Measurements from ENCODE around the gene TRMT1L. TPM values are rescaled to one million over a fixed set of nuclear protein-coding genes. Genes with fewer than 3 reads are reported as not detected.
"Not testable (repeated sequence)": the region's sequence is repeated elsewhere in the genome, so short reads cannot be mapped to it uniquely, and the experiment has no call there.

TRMT1L gene, protein sequence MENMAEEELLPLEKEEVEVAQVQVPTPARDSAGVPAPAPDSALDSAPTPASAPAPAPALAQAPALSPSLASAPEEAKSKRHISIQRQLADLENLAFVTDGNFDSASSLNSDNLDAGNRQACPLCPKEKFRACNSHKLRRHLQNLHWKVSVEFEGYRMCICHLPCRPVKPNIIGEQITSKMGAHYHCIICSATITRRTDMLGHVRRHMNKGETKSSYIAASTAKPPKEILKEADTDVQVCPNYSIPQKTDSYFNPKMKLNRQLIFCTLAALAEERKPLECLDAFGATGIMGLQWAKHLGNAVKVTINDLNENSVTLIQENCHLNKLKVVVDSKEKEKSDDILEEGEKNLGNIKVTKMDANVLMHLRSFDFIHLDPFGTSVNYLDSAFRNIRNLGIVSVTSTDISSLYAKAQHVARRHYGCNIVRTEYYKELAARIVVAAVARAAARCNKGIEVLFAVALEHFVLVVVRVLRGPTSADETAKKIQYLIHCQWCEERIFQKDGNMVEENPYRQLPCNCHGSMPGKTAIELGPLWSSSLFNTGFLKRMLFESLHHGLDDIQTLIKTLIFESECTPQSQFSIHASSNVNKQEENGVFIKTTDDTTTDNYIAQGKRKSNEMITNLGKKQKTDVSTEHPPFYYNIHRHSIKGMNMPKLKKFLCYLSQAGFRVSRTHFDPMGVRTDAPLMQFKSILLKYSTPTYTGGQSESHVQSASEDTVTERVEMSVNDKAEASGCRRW
- total RNA-seq (2014; rRNA removed; shearing (Covaris generic)) = 10.8 and 25.2 TPM in 2 replicates

- peak; percentile 100 for DNase-seq (ENCODE audit: low read depth)
Measured at GRCh38 chr1:185156854-185157598, at the start of gene TRMT1L, which contains the start of gene SWT1. TSS of gene TRMT1L (minus strand) at chr1:185156953. CDS start at chr1:185156712, 241 bp downstream. TSS of gene SWT1 (plus strand) at chr1:185157167. CDS start at chr1:185160842, 3,675 bp downstream.

DNA sequence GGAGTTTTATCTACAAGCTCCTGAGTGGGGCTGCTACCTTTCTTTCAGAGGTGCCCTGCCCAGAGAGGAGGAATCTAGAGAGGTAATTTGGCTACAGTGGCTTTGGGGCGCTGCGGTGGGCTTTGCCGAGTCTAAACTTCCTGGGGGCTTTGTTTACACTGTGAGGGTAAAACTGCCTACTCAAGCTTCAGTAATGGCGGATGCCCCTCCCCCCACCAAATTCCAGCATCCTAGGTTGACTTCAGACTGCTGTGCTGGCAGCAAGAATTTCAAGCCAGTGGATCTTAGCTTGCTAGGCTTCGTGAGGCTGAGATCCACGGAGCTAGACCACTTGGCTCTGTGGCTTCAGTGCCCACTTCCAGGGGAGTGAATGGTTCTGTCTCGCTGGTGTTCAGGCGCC lies 44.1 kb upstream of the TRMT1L start:
- DNase-seq (ENCODE audit: low read depth) = no peak

DNA sequence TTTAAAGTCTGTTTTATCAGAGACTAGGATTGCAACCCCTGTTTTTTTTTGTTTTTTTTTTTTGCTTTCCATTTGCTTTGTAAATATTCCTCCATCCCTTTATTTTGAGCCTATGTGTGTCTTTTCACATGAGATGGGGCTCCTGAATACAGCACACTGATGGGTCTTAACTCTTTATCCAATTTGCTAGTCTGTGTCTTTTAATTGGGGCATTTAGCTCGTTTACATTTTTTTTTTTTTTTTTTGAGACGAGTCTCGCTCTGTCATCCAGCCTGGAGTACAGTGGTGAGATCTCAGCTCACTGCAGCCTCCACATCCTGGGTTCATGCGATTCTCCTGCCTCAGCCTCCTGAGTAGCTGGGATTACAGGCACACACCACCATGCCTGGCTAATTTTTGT lies 42.0 kb upstream of the TRMT1L start:
- DNase-seq (ENCODE audit: low read depth) = not testable (repeated sequence)

- DNase-seq (ENCODE audit: low read depth) = no peak
Measured at GRCh38 chr1:185193756-185194155, 37.0 kb upstream of the TRMT1L start.

DNA sequence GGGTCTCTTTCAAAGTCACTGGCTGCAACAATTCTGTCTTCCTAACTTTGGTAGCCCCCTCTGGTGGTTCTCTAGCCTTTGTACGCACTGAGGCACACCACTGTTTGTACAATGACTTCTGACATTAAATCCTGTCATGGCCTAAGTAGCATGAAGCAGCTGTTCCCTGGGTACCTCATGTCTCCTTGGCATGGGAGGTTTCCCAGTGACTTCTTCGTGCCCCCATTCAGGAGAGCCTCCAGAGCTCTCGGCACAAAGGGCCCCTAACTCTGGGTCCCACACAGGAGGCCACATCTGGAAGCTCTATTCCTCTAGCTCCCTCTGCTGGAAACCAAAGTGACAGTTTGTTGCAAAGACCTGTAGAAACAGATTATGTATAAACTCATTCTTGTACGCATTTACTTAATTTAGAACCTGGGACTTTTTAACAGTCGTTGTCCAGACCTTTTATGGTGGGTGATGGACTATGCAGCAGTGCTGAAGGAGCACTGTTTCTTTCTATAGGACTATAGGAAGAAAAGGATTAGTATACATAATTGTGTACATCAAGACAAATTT lies 13.6 kb upstream of the TRMT1L start:
- peak; percentile 68 for DNase-seq (ENCODE audit: low read depth)

DNA sequence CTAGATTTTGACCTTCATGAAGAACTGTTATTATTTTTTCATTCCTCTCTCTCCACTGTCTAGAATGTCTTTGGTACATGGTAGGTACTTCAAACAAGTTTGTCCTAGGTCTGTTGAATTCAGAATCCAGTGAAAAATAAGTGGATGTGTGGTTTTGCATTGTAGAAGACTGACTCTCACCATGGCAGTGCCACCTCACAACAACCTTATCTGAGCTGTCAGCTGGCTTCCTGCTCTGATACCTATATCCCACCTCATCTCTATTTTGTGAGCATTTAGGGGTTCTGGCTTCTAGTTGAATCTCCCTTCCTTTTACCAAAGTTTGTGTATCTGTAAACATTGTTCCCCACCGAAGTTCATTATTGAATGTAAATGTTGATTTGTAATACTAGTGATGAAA lies 9.4 kb upstream of the TRMT1L start:
- DNase-seq (ENCODE audit: low read depth) = no peak

- DNase-seq (ENCODE audit: low read depth) = no peak
Measured at GRCh38 chr1:185162491-185162890, 5.7 kb upstream of the TRMT1L start.

DNA sequence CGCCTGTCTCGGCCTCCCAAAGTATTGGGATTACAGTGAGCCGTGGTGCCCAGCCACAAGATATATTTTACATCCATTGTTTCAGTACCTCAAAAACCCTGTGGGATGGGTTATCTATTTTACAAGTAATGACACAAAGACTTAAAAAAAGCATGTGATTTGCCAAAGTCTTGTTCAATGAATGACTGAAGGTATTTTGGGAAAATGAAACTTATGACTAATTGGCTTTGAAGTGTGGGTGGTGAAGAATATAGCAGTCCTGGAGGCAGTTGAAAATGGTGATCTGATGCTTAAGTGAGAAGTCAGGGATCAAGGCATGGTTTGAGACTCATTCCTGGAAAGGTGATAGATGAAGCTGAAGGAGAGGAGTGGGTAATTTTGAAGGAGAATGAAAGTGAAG lies 3.2 kb upstream of the TRMT1L start:
- DNase-seq (ENCODE audit: low read depth) = peak; percentile 37

GRCh38 chr1:185158800-185159199 lies 2.0 kb upstream of the TRMT1L start:
- DNase-seq (ENCODE audit: low read depth) = no peak

DNA sequence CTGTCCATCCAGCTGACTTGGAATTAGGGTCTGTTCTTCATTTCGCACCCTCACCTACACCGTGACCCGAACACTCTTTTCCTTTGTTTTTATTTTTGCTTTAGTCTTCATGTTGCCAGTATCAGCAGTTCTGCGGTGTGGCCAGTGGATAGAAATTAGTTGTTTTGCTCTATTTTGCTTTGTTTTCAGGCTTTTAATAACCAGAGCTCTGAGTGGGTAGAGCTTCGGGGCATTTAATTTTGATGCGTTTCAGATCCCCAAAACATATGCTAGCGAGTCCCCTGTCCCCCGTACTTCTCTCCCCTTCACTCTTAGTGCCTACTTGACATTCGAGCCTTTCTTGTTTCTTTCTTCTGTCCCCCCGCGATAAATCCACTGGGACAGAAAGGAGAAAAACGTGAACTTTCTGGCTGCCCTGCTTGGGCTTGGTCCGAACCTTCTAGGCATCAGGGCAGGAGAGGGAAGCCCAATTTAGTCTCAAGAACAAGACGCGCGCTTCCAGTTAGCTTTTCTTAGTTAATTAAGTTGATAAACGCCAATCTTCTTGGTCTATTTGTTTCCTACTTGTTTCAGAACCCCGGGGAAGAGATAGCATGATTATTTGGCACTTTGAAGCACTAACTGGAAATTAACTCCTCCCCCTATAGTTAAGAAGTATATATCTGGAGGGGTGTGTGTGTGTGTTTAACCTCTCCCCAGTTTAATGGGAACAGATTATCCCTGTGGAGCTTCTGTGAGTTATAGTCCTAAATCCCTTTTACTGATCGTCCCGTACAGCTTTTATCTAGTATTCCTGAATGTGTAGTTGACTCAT lies 1.1 kb upstream of the TRMT1L start:
- peak; percentile 12 for DNase-seq (ENCODE audit: low read depth)

DNA sequence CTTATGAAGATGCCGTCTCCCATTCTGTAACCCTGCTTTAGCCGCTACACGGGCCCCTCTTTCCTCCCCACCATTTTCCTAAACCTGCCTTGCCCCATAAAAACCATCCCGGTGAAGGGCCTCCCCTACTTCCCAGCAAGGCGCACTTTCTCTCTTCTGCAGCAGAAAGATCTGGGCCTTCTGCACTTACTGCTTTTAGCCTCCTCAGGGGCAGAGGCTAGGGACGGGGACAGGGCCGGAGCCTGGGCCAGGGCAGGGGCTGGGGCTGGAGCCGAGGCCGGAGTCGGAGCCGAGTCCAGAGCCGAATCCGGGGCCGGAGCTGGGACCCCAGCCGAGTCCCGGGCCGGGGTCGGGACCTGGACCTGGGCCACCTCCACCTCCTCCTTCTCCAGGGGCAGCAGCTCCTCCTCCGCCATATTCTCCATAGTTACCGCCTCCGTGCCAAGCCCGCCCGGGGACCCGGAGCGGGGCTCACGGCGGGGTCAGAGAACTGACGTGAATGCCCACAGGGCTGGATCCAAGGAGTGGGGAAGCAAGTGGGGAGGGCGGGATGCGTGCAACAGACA lies 382 bp downstream of the TRMT1L start:
- DNase-seq (ENCODE audit: low read depth) = peak; percentile 36

DNA sequence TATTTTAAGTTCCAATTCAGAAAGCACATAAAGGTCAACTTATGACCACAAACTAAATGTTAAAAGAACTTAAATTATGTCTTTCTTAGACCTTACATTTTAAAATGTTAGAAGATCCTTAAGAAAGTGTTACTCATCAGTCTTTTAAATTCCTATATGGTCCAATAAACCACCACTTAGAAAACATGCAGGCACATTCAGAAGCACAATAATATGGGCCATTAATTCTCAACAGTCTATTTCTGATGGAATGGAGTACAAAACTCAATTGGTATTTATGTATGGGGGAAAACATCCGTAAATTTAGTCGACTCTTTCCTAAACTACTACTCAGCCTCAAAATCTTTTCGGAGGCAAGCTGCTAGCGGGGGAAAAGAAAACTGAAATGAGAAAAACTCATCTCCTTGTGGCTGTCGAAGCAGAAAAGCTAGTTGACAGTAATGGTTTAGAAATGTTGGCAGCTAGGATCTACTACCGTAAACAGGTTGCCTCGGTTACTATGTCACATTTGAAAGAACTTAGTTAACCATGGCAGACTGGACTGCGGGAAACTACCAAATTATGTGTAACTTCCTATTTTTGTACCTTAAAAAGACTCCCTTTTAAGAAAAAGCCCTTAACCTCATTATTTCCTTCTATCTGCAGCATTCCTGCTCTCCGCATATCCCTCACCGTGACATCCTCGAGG lies 1.0 kb downstream of the TRMT1L start:
- DNase-seq (ENCODE audit: low read depth) = peak; percentile 63

DNA sequence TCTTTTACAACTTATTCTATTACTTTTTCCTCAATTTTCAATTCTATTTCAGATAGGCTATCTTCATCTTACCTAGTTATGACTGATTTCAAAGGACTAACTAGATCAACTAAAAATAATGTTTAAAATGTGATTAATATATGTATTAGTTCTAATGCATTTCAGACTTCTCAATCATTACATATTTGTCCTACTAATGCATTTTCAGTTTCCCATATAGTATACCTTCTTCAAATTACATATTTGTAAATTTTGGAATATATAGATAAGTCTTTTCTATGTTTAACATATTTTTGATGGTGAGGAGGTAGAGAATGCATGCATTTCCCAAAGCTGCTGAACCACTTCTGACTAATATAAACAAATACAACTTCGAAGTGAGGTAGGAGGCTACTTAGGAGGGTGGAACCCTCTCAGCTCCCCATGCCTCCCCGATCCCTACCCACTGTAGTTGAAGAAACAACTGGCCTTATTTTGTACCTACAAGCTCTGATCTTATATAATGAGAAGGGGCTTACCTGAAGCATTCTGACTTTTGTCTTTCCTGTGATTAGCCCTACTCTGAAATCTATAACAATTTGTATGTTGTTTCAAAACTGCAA lies 1.7 kb downstream of the TRMT1L start:
- DNase-seq (ENCODE audit: low read depth) = peak; percentile 21

- DNase-seq (ENCODE audit: low read depth) = no peak
Measured at GRCh38 chr1:185152187-185152767, 4.5 kb downstream of the TRMT1L start.

DNA sequence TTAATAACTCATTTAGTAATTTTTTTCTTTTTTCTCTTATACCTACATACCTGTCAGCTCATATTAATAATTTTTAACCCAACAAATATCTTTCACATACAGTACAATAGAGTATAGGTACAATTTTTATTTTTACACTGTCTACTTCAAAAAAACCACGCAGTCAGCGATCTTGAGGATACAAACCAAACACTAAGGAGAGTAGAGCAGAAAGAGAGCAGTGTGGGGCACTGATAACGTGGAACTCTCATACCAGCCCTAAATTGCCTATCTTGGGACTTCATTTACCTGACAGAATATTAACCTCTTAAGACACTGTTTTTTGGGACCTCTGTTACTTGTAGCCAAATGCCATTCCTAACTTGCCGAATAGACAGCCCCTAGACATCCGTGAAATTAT lies 5.5 kb downstream of the TRMT1L start:
- DNase-seq (ENCODE audit: low read depth) = no peak

DNA sequence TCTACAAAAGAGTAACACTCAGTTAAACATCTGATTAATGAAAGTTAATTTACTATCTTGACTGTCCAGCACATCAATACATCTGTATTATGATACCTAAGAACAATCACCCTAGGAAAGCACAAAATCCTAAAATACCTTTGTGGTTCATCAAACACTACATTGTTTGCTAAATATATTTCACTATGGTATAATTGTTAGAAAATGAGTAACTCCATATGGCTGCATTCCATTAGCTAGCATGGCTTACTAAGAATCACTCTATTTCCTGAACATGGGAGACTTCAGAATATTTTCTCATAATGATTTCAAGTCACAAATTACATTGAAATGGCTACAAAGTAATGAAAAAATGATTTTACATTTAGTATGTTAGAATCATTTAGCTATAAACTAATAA lies 12.5 kb downstream of the TRMT1L start:
- peak; percentile 7 for DNase-seq (ENCODE audit: low read depth)

DNA sequence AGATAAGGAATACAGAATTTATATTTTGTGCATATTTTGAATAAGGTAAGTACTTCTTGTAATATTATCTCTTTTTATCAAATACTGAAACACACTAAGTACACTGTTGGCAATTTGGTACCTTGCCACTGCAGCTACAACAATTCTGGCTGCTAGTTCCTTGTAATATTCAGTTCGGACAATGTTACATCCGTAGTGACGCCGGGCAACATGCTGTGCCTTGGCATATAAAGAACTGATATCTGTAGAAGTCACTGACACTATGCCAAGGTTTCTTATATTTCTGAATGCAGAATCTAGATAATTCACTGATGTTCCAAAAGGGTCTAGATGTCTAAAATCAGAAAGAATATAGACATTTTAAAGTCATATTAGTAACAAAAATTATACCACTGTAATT lies 17.5 kb downstream of the TRMT1L start:
- no peak for DNase-seq (ENCODE audit: low read depth)

GRCh38 chr1:185137896-185138545 lies 18.7 kb downstream of the TRMT1L start:
- no peak for DNase-seq (ENCODE audit: low read depth)

DNA sequence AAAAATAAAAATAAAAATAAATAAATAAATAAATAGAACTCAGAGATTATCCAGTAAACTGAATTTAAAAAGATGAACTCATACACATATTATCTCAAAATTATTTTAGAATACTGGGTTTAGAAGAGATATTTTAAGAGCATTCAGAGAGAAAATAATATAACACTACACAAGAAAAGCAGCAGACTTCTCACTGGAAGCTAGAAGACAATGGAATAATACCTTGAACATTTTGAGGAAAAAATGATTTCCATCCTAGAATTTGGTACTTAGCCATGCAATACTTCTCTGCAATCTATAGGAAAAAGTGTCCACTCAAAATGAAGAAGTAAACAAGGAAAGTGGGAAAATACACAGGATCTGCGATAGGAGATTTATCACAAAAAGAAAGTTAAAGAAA lies 24.2 kb downstream of the TRMT1L start:
- peak; percentile 11 for DNase-seq (ENCODE audit: low read depth)

All from M059J (cell line).